GM18526 (cell line): ENCODE measurements around the gene NHS.

ENCODE experiments used
- POLR2A ChIP-seq: IDR thresholded peaks from 3 replicates; pipeline ENCODE4 v1.6.1; 2011; ENCODE audit not compliant: insufficient read length; ENCODE audit errors: extremely low read depth

Gene NHS

GRCh38 chrX:17622331-17622730 is 247.3 kb downstream of the NHS start:
- no peak for TF ChIP-seq POLR2A

DNA sequence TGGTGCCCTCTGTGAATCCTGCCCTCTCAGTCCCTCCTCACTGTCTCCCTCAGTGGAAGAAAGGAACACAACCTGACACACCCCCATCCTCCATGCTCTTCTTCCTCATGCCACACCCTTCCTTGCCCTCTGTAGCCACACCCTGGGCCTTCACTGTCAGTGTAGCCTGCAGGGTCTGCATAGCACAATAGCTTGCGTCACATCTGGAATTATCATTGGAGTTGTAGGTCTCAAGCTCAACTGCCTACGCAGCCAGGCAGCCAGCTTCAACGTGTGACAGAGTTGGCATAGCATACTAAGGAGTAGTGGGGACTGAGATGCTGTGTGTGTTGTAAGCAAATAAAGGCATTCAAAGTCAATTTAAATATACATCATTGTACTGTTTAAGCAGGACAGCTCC is 248.8 kb downstream of the NHS start:
- no peak for TF ChIP-seq POLR2A

DNA sequence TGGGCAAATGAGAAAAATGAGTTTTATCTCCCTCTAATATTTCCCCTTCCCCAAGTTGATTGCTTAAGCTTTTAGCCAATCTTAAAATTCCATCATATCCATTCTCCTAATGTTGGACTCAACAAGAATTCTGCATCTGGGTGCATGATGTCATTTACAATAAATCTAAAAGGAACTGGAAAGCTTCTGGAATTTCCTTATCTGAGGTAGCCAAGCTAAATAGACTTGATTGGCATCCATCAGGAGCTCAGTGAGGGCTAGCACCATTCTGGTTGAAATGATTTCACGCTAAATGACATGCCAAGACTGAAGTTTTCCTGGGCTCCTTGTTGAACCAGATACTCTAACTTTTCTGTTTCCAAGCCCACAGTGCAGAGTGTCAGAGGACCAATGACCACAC is 252.0 kb downstream of the NHS start:
- no peak for TF ChIP-seq POLR2A

DNA sequence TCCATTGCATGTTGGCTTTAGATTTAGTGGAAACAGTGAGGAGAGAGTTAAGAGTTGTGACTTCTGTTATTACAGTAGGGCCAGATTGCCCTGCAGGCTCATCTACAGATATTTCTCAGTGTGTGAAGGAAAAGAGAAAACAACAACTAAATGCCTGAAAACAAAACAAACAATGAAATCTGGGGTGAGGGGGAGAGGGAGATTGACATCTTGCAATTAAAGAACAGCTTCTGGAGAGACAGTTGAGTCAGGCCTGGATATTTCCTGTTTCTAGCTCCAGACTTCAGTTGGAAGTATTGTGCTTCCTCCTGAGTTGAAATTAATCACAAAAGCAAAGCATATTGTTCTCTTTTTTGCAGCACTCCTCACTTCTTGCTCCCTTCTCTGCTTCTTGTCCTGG is 254.0 kb downstream of the NHS start:
- no peak for TF ChIP-seq POLR2A

DNA sequence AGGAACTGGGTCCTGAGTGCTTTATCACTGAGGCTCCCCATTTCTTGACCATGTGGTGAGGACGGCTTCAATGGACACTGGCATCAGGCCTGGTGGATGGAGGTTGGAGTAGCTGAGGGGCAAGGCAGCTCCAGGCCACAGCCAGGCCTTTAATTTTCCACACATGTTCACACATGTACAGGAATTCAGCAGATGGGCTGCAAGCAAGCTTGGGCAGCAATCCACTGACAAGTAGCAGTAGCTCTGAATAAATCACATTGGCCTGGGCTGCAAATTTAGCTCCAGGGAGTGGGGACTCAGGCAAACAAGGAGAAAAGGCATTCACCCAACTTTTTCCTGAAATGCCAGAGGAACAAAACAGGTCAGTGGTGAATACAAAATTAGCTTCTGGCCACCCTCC is 254.5 kb downstream of the NHS start:
- no peak for TF ChIP-seq POLR2A

GRCh38 chrX:17631647-17632046 is 256.6 kb downstream of the NHS start:
- no peak for TF ChIP-seq POLR2A

- no peak for TF ChIP-seq POLR2A
Observed at GRCh38 chrX:17632942-17633341, 257.9 kb downstream of the NHS start.

DNA sequence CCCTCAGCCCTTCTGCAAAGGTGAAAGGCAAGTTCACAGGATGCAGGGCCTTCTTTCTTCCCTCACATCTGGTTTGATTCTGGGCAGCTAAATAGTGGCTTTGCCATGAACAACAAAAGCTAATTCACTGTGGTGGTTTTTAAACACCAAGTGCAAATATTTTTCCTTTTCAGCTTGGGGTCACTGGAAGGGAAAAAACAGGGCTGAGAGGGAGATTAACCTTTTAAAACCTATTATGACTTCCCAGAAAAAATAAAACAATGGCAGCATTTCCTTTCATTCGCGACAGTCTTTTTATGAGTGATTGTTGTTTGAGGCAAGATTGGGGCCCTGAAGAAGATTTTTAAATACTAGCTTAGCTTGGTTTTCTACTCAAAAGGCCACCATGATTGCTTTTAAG is 258.5 kb downstream of the NHS start:
- no peak for TF ChIP-seq POLR2A

DNA sequence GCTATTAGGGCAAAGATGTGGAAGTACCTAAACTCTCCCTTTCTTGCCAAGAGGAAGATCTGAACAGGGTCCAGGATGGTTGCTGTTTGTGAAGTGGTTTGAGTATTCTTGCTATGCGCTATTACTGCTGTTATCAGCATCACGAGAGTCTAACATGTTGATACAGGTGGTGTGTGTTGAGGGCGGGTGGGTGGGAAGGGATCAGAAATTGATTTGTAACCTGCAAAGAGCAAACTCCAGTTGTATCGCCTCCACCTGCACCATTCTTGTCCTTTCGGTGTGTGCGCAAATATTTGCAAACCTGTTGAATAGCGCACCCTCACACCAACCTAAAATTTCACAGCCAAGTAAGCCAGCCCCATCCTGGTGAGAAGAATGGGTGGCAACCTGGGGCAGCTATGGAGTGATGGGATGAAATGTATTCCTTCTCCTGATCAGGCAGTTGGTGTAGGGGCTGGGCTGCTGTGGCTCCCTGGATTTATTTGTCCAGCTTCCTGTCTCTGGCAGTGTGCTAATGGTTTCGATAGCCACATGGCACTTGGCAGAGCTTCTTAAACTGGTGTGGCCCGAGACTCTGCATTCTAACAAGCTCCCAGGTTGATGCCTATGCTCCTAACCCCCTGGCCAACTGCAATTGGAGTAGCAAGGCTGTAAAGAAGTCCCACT is 259.7 kb downstream of the NHS start:
- no peak for TF ChIP-seq POLR2A

DNA sequence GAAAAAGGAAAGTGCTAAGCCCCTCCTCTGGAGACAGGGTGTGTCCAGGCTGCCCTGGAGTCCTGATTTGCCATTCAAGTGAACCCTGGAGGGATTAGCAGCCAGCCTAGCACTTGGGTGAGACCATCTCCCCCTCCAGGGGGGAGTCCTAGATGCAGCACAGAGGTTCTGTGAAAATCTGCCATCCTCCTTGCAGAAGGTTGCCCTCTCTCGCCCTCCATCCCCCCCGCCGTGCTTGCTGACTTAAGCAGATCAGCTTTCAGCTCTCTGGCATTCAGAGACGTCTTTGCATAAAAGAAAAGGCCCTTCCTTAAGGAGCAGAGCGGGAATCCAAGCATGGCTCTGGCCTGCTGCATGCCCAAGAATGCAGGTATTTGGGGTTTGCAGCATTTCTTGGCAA is 260.2 kb downstream of the NHS start:
- TF ChIP-seq POLR2A: no peak

DNA sequence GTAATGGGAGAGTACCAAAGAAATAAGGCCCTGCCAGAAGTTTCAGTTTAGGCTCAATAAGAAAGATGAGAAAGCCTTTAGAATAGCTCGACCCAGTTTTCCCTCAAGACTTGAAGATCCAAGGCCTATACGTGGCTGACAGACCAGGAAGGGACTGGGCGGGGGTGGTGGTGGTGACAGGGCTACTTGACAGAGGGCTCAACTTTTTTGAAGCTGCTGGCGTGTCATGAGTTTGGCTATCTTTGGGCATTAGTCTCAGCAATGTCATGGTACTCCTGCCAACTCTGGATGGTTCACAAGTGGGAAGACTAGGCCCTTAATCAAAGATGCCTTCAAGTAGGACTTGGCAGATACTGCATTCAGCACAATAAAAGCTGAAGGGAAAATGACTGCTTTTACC is 262.2 kb downstream of the NHS start:
- no peak for TF ChIP-seq POLR2A

DNA sequence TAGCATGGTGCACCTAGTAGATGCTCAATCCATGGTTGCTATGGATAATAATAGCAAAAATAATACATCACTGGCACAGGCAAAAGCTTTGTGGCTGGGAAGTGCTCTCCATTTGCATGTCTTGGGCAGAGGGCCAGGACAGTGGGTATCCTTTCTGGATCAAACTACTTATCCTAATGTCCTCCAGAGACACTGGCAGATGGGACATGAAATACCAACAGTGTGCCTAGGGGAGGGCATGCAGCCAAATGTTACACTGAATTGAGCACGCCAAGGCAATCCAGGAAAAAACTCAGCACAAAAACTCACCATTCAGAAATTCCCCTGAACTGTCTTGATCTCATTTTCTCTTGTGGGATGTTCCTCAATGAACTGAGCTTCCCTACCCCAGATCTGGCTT is 263.7 kb downstream of the NHS start:
- TF ChIP-seq POLR2A: no peak

DNA sequence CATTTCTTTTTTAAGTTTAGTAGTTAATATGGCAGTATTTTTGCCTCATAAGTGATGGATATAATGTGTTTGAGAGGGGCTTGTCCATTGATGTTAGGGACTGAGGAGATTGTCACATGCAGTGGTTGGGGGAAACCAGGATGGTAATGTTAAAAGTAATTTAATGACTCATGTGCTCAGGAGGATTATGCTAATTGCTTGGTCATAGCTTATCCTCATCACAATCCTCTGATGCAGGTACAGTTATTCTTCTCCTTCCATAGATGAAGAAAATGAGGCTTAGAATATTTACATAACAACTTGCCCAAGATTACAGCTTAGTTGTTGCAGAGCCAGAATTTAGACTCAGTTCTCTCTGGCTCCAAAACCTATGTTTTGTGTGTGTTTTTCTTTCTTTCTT is 267.9 kb downstream of the NHS start:
- TF ChIP-seq POLR2A: no peak

DNA sequence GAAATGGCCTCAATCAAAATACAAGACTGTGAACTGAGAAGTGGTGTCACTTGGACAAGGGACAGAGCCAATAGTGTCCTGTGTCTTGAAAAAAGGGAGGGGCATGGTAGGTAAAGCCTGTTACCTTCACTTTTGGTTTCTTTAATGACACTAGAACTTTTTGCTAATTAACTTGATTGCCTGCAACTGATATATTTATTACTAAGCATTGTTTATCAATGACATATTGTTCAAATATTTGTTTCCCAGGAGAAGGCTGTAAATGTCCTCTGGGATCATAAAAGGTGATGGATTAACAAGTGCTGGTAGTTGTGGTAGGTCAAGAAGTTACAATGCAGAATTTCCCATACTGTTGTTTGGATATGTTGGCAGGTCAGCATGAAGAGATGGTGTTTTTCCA is 268.5 kb downstream of the NHS start:
- TF ChIP-seq POLR2A: no peak

DNA sequence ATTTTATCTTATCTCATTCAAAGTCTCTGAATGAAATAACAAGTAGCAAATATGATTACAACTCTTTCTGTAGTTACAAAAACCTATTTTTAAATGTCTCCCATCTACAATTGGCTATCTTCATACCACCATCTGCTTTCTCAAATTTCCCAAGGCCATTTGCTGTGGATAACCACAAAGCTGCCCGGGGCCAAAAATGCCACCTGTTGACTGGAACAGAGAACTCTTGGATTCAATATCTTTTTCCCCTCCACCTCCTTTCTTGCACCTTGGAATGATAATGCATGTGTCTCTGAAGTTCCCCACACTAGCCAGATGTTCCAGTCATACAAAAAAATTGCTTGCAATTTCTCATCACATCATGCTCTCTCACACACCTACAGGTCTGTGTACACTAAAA is 269.0 kb downstream of the NHS start:
- no peak for TF ChIP-seq POLR2A

- no peak for TF ChIP-seq POLR2A
Observed at GRCh38 chrX:17654116-17654515, 279.1 kb downstream of the NHS start.

DNA sequence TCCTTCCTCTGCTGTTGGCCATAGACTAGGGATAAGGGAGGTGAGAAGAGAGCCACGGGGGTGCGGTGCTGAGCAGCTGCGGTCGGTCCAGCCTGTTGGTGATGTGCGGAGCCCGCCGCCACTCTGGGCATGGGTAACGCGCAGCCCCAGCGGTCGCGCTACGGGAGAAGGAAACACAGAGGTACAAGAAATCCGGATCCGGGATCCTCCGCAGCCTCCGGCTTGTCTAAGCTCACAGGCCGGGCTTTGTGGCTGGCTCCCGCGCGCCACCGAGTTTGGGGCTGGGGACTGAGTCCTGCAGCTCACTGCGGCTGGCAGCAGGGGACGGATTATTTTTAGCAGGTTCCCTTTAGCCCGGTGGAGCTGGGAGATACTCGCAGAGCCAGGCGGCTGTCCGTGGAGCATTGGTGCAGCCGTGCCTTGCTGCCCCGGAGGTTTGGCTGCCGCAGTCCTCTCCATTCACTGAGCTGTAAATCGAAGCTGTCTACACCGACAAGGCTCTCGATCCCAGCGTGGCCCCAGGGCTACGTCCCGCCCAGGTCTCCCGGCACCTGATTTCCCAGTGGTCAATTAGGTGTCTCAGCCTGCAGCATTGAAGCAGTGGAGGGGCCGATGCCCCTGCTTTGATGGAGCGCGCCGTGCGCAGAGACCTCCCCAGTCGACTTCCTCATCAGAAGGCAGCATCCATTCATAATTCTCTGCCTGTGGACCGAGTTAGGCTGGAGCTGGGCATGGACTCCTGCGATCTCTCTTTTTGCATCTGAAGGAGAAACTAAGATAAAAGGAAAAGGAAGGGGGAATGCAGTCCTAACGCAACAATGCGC is 280.4 kb downstream of the NHS start:
- TF ChIP-seq POLR2A: no peak
